Activated CD8-positive, alpha-beta memory T cell treated with anti-CD3 and anti-CD28 coated beads for 36 hours (primary cell): ENCODE data around the gene TUNAR. TPM values are rescaled to one million over a fixed set of nuclear protein-coding genes. Genes with fewer than 3 reads are reported as not detected.

Experiments
- CTCF ChIA-PET: fragments of 350-600 bp; sonication (Branson Sonifier 250); formaldehyde crosslinking; loops from one replicate; lab custom pipeline; 2021; ENCODE audit warnings: antibody characterized with exemption; lab: Charles Lee
- POLR2A ChIA-PET: fragments of 350-600 bp; sonication (Branson Sonifier 250); formaldehyde crosslinking; loops from one replicate; lab custom pipeline; 2021; ENCODE audit warnings: antibody characterized with exemption; lab: Charles Lee
- total RNA-seq, 2 experiments: library from RNA; stranded (reverse); gene quantifications; one replicate each; pipeline ENCODE4 v1.2.3, GENCODE V29; 2021

TUNAR gene
- total RNA-seq, 2 experiments from 2014 or later, result not detected

DNA sequence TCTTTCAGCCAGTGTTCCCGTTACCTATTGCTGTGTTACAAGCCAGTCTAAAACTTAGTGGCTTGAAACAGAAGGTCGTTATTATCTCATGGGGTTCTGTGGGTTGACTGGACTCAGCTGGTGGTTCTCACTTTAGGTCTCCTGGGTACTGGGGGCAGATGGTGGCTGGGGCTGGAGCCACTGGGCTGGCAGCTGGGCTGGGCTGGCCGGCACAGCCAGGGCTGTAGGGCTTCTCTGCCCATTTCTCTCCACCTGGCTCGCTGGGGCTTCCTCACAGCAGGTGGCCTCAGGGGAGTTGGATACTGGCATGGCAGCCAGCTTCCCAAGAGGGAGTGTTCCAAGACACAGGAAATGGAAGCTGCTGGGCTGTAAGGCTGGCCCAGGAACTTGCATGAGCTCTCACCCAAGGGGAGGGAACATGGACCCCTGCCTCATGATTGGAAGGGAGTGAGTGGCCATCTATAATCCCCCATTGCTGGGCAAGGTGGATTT lies 27.0 kb downstream of the TUNAR start:
- CTCF ChIA-PET, result no interaction called here
- POLR2A ChIA-PET, result no interaction called here

DNA sequence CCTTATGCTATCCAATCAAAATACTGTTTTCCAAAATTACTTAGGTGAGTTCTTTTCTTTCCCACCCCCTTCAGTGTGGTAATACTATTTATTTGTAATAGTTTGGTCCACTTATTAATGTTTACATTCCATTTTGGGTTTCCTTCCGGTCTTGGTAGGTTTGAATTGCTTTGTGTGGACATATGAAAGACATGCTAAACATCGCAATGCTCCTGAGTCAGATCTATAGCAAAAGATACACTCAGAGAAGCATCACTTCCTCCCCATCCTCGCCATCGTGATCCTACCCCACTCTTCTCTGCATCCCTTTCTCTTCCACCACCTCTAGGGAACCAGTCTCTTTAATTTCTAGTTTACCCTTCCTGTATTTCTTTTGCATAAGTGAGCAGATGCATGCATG lies 30.0 kb downstream of the TUNAR start:
- POLR2A ChIA-PET, result no interaction called here
- CTCF ChIA-PET, result no interaction called here

DNA sequence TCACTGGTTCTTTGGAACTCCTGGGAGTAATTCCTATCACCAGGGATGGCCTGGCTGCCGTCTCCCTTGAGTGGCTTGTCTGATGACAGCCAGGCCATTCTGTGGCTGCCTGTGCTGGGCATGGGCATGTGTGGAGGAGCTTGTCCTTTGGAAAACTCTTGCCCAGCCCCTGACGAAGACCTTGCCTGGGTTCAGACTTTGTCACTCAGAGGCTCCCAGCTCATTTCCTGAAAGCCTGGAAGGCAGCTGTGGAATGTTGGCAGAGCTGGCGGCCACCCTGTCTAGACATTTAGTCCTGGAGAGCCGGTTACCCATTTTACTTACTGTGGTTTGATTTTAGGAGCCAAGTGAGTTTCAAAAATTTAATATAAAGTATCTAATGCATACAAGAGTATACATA lies 34.0 kb downstream of the TUNAR start:
- ChIA-PET CTCF (no interaction called here), POLR2A (no interaction called here)

DNA sequence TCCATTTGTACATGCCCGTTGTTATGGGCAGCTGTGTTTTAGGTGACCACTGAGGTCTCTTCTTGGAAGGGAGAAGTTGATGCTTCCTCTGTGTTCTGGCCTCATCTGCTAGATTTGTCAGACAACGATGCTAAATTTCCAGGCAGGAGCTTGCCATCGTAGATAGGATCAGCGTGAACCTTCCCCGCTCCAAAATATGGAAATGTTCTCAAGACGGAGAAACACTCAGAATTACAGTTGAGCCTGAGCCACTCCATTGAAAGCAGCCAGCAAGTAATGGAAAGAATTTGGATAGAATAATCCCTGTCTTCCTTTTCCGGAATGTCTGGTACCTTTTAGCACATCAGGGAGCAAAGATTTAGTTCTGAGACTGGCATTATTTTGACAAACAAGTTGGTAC lies 34.8 kb downstream of the TUNAR start:
- CTCF ChIA-PET, result no interaction called here
- POLR2A ChIA-PET, result no interaction called here

DNA sequence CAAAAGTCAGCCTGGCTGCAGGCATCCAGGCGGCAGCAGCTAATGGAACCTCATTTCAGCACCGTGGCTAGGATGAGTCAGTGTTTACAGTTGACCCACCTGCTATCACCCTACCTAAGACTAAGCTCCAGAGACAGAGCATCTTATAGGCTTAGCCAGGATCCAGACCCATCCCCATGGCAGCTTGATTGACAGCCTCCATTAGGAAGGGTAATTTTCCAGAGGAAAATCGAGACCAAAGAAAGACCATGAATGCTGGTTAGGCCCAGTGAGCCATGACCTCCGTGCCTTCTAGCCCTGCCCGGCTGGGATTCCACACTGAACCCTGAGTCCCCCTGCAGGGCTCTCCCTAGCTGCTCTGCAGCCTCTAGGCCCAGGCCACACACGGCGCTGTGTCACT lies 38.7 kb downstream of the TUNAR start:
- CTCF ChIA-PET, result no interaction called here
- POLR2A ChIA-PET, result no interaction called here

DNA sequence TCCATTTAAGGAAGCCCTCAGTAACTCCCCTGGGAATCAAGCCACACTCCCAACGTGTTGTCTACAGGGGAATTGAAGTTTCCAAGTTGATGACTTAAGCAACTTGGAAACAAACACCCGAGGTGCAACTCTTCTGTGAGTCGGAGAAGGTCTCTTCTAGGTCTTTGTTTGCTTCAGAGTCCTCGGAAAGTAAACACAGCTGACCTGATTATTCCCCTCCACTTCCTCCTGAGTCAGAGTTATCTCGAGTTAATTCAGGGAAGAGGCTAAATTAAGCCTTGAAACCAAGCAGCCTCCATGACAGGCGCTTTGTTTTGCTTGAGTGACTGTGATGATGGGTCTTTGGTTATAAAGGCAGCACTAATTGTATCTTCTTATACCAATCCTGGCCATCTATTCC lies 41.8 kb downstream of the TUNAR start:
- CTCF ChIA-PET, result no interaction called here
- POLR2A ChIA-PET, result no interaction called here

DNA sequence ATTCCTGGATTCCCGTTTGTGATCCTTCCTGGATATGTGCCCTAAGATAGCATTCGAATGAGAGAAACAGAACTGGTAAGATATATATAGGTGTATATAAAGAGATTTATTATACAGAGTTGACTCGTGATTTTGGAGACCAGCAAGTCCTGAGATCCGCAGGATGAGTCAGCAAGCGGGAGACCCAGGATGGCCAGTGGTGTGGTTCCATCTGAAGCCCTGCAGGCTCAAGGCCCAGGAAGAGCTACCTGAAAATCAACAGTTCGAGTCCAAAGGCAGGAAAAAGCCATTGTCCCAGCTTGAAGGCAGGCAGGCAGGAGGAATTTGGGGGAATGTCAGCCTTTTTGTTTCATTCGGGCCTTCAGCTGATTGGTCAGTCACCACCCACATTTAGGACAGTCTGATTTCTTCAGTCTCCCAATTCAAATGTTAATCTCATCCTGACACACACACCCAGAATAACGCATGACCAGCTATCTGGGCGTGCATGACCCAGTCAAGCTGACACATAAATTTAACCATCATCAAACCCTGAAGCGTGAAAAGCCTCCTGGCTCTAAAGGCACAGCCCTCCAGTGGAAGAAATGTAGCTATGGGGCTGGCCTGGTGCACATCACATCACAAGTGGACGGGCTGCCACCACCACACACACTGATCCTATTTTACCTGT lies 44.3 kb downstream of the TUNAR start:
- ChIA-PET POLR2A (no interaction called here), CTCF (no interaction called here)

DNA sequence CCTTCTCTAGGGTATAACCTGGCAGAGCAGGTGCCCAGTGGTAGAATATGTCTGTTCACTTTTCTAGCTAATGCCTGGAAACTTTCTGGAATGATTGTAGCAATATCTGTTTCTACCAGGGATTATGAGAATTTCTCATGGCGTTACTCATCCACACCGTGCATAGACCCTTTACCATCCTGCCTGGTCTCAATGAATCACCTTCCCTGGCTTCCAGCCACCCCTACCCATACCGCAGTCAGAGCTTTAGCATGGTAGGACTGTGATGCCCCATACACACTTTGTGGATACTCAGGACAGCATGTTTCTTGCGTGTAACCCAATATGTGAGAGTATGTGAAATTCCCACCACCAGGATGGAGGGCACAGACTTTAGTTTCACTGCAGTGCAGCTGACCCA lies 45.4 kb downstream of the TUNAR start:
- CTCF ChIA-PET, result no interaction called here
- POLR2A ChIA-PET, result no interaction called here

DNA sequence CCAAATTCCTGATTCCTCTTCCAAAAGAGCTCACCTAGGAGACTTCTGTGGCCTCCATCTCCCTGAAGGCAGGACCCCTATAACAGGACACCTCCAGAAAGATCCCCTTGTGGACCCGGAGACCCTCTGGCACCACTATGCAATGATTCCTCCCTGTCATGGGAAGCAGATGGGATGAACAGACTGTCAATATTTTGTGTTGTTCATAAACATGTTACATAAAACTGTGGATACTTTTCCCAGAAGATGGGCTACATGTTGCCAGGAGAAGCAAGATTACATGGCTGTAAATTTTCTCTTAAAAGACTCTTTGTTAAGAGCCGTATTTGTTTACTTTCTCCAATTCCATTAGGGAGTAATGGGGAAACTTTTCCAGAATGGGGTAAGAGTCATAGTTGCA lies 52.1 kb downstream of the TUNAR start:
- POLR2A ChIA-PET, result no interaction called here
- CTCF ChIA-PET, result no interaction called here

DNA sequence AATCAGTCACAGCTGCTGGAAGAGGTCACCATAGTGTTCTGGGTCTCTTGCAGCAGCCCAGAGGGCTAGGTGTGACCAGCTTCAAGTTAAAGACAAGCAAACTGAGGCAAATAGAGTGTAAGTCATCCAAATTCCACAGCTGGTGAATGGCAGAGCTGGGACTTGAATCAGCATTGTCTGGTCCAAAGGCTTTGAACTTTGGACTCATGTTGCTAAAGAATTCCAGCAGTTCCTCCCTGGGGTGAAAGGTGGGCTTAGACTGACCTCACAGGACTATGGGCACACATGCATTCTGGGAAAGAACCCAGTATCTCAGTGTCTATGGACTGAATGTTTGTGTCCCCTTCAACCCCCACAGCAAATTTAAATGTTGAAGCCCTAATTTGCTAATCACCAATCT lies 54.8 kb downstream of the TUNAR start:
- ChIA-PET CTCF (no interaction called here), POLR2A (no interaction called here)

DNA sequence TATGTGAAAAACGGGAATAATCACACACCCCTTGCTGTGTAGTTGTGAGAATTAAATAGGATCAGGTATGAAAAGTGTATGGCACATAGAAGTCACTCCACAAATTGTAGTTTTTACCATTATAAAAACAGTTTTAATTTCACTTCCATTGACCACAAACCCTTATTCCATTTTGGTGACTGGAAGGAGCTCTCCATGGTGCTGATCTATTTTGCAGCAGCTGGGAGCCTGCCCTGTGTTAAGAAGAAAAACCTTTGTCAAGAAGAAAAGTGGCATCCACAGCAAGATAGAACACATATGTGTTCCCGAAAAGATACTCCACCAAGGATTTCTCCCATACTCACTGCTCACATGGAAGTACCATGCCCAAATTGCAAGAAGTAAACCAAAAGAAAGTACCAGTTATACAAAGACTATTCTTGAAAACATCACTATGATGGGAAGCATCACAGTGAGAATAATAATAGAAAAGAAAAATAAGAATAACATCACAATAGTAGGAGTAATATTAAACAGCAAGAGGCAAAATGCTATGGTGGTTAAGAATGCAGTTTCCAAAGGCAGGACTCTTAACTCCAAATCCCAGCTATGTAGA lies 58.7 kb downstream of the TUNAR start:
- ChIA-PET POLR2A (no interaction called here), CTCF (no interaction called here)

DNA sequence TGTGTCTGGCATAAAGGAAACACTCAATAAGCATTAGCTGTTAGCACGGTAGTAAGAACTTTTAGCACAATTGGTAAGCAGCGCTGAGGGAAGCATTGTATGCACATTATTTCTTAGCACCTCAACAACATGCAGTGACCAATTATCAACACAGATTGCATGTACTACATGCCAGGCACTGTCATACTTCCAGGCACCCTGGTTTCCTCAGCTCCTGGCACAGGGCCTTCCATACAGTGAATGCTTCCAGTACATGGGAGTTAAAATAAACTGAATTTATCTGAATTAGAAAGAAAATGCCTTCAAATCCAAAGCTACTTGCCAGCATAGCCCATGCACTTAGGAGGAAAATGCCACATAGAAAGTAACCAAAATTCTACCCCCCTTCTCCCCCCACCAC lies 59.4 kb downstream of the TUNAR start:
- CTCF ChIA-PET, result no interaction called here
- POLR2A ChIA-PET, result no interaction called here

DNA sequence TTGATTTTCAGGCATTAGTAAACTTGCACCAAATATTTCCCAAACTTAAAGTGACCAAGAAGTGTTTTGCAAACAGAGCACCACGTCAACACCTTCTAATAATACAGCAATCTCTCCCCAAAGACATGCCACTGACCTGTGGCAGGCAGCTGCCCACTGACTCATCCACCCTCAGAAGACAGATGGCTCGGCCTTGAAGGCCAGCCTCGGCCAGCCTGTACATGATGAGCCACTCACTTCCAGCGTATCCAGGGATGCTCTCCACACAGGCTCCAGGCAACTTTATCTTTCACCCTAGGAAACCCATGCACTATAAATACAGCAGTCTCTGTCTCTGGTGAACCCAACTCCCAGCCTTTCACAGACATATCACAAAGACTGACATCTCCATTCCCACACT lies 62.7 kb downstream of the TUNAR start:
- ChIA-PET POLR2A (no interaction called here), CTCF (no interaction called here)

DNA sequence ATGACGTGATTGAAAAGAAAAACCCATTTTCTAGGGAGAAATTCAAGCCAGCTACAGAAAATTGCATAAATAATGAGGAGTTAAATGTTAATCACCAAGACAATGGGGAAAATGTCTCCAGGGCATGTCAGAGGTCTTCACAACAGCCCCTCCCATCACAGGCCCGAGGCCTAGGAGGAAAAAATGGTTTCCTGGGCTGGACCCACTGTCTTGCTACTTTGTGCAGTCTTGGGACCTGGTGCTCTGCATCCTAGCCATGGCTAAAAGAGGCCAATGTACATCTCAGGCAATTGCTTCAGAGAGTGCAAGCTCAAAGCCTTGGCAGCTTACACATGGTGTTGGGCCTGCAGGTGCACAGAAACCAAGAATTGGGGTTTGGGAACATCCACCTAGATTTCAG lies 65.3 kb downstream of the TUNAR start:
- ChIA-PET CTCF (no interaction called here), POLR2A (no interaction called here)

DNA sequence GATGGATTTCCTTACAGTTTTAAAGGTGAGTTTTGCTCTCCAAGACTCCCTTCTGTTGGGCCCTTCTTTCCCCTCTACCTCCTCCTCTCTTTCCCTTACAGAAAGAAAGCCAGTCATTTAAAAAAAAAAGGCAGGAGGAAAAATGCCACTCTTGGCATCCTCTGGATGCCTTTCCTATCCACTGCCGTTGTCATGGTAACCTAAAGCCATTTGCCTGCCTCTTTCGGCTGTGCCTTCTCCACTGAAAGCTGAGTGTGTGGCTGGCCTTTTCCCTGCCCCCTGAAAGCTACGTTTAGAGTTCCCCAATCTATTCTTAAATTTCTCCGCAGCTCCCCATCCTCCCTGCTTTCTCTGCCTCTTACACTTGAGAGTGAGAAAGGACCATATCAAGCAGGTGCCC lies 67.1 kb downstream of the TUNAR start:
- POLR2A ChIA-PET, result no interaction called here
- CTCF ChIA-PET, result no interaction called here

DNA sequence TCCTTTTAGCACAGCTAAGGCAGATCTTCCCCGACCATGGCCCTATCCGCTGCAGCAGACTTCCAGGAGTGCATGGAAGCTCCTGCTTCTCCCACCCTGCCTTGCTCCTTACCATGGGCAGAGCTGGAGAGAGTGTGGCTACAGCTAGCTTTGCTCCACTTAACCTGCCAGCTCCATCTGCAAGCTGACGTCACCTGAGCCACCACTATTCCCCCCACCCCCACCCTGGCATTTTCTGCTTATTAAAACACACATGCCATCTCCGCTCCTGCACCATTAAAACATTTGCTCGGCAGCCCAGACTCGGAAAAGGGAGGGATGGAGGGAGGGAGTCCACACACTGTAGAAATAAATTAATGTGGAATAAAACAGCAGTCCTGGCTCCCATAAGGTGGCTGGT lies 67.8 kb downstream of the TUNAR start:
- CTCF ChIA-PET, result no interaction called here

DNA sequence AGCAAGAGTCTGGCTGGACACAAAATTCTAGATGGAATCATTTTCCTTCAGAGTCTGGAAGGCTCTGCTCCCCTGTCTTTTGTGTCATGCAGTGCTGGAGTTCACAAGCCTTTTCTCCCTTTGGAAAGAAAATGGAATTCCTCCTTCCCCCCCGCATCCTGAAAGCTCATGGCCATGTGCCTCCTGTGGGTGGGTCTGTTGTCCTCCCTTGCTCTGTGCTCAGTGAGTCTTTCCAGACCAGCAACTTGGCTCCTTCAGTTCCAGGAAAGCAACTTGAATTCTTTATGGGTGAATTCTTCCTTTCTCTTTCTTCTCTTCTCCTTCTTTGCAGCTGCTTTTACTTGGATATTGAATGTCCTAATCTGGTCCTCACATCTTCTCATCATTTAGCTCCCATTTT lies 70.2 kb downstream of the TUNAR start:
- ChIA-PET POLR2A (no interaction called here), CTCF (no interaction called here)

More for the DNA sequence above, 67.8 kb downstream of the TUNAR start:
- POLR2A ChIA-PET, result no interaction called here

DNA sequence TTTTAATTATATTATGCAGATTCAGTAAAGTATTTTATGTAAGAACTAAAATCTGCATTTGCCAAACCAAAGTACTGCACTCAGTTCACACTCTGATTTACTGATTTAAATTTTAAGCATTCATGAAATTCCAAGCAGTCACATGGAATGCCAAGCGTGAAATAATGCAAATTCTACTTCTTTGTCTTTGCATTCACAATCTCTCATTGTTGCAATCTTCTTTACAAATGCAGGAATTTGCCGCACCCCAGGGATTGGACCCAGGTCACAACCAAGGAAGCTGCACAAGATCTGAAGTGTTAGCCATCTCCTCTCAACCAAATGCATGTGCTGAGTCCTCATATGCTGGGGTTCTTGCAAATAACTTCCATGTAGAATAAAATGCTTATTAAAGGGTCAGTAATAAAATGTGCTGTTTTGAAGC lies 71.9 kb downstream of the TUNAR start:
- ChIA-PET CTCF (no interaction called here), POLR2A (no interaction called here)

DNA sequence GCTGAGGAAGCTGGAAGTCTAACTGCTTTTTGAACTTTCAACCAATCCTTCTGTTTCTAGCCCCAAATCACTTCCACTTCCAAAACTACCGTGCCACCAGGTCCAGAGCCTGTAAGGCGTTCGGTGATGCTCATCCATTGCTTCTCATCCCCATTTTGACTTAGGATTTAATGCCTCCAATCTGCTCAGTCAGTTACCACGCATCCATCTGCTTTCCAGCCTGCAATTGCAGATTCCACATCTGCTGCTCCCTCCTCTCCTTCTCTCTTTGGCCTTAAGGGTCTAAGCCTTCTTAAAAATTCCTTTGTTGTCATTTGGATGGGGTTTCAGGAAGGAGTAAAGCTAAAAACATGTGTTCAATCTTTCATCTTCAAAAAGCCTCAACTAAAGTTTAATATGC lies 74.7 kb downstream of the TUNAR start:
- ChIA-PET POLR2A (no interaction called here), CTCF (no interaction called here)

DNA sequence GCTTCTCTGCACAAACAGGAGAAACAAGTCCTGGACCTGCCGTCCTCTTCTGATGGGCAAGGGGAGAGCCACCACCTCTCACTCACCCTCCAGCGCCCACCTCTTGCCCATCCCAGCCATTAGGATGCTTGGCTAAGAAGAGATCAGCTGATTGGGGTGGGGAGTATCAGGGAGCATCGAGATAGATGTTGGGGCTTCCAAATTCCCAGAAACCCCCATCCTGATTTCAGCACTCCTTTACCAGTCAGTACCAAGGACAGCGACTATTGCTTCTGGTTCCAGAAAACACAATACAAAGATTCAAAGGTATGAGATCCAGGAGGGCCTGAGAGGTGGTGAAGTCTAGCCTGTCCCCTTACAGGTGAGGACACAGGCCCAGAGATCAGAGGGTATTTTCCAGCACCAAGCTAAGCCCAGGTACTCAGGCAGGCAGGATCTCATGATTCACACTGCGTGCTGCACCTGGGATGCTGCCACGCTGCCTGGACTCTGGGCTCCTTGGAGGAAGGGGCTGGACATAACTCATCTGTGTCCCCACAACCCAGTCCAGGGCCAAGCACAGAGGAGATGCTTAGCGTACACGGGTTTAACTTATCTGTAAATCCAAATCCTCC lies 76.6 kb downstream of the TUNAR start:
- CTCF ChIA-PET, result no interaction called here
- POLR2A ChIA-PET, result no interaction called here
